ENCODE measurements around the gene EWSR1.

The EWSR1 gene

DNA sequence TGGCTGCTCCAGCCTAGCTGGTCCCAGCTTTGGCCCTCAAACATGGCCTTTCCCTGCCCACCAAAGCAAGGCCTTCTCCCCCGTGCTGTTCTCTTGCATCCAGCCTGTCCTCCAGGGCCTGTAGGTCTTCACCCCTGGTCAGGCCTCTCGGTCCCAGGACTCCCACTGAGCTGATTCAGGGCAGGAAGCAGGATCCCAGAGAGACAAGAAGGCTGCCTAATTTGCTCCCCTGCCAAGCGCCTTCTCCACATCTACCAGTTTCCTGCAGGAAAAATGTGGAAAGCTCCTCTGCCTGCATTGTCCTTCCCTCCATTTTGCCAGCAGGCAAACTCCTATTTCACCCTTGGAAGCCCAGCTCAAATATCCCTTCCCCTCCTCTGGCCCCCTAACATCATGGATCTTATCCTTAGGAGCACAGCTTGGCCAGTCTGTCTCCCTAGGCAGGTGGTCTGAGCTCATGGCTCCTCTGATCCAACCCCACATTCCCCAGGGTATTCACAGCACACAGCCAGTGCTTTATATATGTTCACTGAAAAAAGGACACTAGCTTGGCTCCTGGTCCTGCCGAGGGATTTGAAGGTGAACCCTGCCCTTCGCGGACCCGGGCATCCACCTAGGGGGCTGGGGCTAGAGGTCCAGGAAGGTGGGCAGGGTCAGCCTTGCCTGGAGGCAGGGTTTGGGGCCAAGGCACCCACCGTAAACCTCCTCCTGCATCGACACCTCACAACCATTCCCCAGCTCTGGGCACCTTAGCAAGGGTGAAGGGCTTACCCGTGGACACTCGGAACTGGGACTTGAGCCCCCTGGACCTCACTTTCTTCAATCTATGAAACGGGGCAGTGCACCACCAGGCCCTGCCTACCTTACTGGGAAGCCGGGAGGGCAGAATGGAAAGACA lies 1.3 kb upstream of the EWSR1 start:
- DNase-seq (ENCODE audit: low spot score) = no peak
- in situ Hi-C loops (cut with MboI; ENCODE audit: low sequenced_read_pairs, unreplicated experiment) = no loop called here
- TF ChIP-seq, protein P1, sequence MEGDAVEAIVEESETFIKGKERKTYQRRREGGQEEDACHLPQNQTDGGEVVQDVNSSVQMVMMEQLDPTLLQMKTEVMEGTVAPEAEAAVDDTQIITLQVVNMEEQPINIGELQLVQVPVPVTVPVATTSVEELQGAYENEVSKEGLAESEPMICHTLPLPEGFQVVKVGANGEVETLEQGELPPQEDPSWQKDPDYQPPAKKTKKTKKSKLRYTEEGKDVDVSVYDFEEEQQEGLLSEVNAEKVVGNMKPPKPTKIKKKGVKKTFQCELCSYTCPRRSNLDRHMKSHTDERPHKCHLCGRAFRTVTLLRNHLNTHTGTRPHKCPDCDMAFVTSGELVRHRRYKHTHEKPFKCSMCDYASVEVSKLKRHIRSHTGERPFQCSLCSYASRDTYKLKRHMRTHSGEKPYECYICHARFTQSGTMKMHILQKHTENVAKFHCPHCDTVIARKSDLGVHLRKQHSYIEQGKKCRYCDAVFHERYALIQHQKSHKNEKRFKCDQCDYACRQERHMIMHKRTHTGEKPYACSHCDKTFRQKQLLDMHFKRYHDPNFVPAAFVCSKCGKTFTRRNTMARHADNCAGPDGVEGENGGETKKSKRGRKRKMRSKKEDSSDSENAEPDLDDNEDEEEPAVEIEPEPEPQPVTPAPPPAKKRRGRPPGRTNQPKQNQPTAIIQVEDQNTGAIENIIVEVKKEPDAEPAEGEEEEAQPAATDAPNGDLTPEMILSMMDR (IDR thresholded peaks at IDR 0.05; ENCODE audit: borderline replicate concordance, control extremely low read depth, extremely low read depth, insufficient read depth, missing control alignments) = no peak

DNA sequence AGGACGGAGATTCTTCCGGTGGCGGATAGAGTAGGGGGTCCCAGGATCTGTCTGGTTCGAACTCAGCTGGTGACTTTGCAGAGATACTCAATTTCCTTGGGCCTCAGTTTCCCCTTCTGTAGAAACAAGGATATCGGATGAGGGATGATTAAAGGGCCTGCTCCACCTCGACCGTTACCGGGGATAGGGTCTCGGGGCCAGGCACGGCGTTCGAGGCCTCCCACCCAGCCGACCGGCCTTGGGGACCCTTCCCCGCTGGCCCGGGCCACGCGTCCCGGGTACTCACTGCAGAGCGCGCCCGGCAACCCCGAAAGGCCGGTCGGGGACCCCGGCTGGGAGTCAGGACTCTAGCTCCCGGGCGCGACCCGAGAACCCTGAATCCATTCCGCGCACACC lies 608 bp upstream of the EWSR1 start:
- no peak for DNase-seq (ENCODE audit: low spot score)
- in situ Hi-C loops (cut with MboI; ENCODE audit: low sequenced_read_pairs, unreplicated experiment) = no loop called here
- TF ChIP-seq, protein P1 (IDR thresholded peaks at IDR 0.05; ENCODE audit: borderline replicate concordance, control extremely low read depth, extremely low read depth, insufficient read depth, missing control alignments) = no peak

DNA sequence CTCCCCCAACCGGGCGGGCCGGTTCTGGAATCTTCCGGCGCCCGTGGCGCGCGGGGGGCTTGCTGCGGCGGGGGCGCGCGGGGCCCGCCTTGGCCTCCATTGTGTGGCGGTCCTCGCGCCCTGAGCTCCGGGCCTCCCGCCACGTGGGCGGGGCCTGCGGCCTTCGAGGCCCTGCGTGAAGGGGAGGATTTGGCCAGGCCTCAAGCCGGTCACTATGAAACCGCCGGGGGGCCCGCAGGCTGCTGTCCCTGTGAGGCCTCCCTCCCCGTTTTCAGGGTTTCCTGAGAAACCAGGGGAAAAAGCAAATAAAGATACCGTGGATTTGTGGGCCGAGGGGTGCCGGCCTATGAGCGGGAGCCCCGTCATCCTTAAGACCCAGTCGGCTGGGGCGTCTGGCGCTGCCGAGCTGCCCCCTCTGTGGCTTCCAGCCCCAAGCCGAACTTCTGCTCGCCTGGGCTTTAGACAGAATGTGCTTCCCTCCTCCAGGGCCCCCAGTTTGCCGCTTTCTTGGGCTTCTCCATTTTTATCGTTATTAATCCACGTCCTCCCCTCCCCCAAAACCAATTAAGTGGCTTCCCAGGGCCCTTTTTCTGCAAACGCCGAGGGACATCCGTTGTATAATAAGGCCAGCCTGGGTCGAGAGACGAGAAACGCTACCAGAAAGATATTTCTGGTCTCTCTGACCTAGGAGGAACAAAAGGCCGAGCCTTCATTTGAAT lies 602 bp downstream of the EWSR1 start:
- peak; percentile 59 for DNase-seq (ENCODE audit: low spot score)
- TF ChIP-seq, protein P1 (IDR thresholded peaks at IDR 0.05; ENCODE audit: borderline replicate concordance, control extremely low read depth, extremely low read depth, insufficient read depth, missing control alignments) = no peak
- in situ Hi-C loops (cut with MboI; ENCODE audit: low sequenced_read_pairs, unreplicated experiment) = no loop called here

DNA sequence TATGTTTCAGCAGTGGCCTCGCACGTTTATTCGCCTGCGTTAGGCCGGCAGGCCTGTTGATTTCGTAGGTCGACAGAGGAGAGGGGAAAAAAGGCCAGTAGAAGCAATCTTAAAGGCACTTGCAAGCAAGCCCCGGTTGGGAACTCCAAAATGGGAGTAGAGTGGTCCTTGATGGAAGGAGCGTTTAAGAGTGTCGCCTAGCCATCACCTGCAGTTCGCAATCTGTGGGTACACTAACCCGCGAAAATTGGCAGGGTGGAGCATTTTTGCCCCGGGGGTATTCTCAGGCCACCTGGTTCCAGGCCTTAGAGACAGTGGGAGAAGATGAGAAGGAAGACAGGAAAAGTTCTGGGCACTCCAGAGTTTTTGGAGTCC lies 1.1 kb downstream of the EWSR1 start:
- in situ Hi-C loops (cut with MboI; ENCODE audit: low sequenced_read_pairs, unreplicated experiment) = no loop called here
- no peak for DNase-seq (ENCODE audit: low spot score)
- TF ChIP-seq, protein P1 (IDR thresholded peaks at IDR 0.05; ENCODE audit: borderline replicate concordance, control extremely low read depth, extremely low read depth, insufficient read depth, missing control alignments) = no peak

DNA sequence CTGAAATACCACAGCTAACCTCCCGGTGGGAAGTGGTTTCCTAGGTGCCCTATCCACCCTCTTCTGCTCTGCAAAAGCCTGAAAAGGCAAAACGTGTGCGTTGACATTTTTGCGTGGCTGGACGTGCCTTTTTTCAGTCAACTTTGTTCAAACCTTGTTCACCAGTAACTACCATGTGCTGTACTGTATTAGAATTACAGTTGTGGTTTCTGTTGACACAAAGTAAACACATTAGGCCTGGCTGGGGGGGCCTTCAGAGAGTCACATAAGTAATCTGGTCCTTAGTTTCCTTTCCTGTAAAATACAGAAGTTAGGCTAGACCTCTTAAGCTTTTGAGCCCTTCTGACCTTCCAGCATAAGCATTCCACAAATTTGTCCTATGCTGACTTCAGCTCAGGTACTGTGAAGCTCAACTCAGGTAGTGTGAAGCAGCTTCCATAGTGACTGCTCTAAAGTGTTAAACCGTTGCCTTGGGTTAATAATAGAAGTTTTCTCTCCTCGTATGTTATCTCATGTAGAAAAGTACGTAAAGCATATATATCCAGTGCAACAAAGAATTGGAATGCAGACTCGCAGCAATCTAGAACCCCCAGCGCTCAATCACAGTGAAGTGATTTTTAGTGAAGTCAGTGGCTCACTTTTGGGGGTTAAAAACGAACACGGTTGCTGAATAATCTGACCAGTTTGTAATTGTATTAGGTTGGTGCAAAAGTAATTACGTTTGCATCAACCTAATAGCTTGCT lies 1.8 kb downstream of the EWSR1 start:
- no peak for DNase-seq (ENCODE audit: low spot score)
- TF ChIP-seq, protein P1 (IDR thresholded peaks at IDR 0.05; ENCODE audit: borderline replicate concordance, control extremely low read depth, extremely low read depth, insufficient read depth, missing control alignments) = no peak
- in situ Hi-C loops (cut with MboI; ENCODE audit: low sequenced_read_pairs, unreplicated experiment) = no loop called here

Data from GM13976 (cell line).